Measurements from ENCODE around the gene NUDT13.
A peak's percentile ranks its signal among the peaks of the same experiment; 100 is the strongest.

- TF ChIP-seq CTCF (IDR thresholded peaks at IDR 0.05) (peak; percentile 37 to 79 (median 65)), POLR2A (IDR thresholded peaks at IDR 0.05) (peak; percentile 95 to 98)
Measured at GRCh38 chr10:73096449-73097304, 13.6 kb upstream of the NUDT13 start, which contains the start of gene P4HA1.

All from adrenal gland (tissue), 5 donors.